ENCODE data around the gene SLC36A2.

Gene SLC36A2

DNA sequence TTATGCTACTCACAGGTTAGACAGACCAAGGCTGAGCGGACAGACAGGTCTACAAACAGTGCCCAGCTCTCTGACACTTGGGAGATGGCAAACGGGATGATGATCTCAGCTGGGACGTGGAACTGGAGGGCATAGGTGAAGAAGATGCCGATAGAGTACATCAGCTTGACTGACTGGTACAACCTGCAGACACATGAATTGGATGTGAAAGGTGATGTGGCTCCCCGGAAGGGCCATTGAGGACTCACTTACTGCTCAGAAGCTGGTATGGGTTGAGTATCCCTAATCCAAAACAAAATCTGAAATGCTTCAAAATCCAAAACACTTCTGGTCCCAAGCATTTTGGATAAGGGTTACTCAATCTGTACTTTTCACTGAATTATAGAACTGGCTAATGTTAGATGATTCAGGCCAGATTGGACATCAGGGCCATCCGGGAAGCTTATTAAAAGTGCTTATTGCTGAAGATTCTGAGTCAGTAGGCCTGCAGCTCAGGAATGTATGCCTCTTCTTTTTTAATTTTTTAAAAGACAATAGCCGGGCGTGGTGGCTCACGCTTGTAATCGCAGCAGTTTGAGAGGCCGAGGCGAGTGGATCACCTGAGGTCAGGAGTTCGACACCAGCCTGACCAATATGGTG lies 66.2 kb downstream of the SLC36A2 start:
- DNase-seq, result no peak

DNA sequence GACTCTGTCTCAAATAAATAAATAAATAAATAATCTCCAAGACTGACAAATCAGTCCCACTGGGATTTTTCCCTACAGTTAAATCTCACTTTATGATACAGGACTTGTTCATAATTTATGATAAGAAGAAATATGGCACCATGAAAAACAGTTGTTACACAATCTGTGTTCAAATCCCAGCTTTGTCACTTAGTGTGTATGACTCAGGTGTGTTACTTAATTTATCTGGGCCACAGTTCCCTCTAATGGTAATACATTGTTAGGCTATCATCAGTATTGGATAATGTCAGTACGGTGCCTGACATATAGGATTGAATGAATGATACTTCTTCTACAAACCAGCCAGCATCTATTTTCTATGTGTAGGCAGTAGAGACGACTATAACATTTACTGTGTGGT lies 66.9 kb downstream of the SLC36A2 start:
- no peak for DNase-seq

DNA sequence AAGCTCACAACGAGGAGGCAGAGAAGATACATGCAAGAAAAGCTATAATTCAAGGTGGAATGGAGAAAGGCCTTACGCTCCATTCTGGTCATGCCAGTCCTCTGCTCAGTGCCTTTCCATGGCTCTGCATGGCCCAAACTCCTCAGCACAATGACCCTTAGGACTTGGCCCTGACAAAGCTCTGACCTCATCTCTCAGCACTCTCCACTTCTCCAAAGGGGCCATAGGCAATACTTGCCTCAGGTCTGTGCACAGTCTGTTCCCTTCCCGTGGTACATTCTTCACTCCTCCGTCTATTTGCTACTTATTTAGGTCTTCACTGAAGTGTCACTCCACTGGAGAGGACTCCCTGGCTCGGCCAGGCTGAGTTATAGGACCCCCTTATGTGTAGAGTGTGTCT lies 68.5 kb downstream of the SLC36A2 start:
- DNase-seq, result no peak

DNA sequence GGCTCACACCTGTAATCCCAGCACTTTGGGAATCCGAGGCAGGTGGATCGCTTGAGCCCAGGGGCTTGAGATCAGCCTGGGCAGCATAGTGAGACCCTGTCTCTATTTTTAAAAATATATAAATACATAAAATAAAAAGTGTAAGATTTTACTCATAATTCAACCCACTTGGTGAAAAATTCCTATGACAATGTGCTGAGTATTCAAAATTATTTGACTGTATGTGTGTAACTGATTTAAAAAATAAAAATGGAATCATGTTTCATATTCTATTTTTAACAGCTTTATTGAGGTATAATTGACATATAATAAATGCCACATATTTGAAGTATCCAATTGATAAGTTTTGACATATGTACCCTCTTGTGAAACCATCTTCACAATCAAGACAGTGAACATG lies 71.6 kb downstream of the SLC36A2 start:
- DNase-seq, result no peak

DNA sequence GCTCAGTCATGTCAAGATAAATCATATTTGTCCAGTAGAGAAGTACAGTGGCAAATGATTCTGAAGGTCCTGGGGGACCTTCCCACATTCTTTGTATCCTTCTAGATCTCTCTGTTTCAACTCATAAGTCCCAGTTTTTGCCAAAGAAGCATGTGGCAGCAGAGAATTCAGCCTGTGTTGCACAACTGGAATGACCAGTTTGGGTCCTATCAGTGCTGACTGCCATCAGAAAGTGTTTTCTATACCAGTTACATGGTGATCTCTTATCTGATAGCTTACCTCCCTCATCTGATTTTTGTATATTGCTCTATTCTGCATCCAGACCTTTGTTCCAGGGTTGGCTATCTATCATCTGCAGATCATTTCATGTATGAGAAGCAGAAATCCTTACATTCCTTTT lies 72.7 kb downstream of the SLC36A2 start:
- DNase-seq, result no peak

DNA sequence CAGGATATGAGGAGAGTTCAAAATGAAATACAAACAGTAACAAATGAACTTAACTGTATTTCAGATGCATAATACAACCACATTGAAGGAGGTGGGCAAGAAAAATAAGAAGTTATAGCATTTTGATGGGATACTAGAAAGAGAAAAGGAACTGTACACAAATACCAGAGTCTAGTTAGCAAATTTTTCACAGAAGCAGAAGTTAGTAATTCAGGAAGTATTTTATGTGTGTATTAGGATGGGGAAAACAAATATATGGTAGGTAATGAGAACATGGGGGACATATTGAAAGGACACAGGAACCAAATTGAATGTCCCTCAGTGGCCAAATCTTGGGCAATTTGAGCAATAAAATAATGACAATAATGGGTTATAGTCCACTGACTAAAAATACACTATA lies 76.0 kb downstream of the SLC36A2 start:
- no peak for DNase-seq

DNA sequence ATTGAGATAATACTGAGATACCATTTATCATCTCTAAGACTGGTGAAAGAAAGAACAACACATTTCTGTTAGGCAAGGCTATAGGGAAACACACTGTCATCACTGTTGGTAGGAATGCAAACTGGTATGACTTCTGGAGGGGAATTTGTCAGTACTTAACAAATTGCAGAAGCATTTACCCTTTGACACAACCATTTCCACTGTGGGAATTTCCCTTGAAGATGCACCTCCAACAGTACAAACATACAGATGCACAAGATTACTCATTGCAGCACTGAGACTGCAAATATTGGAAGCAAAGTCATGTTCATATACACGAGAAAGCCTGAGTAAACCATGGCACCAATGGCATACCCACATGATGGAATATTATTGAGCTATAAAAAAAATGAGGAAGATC lies 76.8 kb downstream of the SLC36A2 start:
- no peak for DNase-seq

DNA sequence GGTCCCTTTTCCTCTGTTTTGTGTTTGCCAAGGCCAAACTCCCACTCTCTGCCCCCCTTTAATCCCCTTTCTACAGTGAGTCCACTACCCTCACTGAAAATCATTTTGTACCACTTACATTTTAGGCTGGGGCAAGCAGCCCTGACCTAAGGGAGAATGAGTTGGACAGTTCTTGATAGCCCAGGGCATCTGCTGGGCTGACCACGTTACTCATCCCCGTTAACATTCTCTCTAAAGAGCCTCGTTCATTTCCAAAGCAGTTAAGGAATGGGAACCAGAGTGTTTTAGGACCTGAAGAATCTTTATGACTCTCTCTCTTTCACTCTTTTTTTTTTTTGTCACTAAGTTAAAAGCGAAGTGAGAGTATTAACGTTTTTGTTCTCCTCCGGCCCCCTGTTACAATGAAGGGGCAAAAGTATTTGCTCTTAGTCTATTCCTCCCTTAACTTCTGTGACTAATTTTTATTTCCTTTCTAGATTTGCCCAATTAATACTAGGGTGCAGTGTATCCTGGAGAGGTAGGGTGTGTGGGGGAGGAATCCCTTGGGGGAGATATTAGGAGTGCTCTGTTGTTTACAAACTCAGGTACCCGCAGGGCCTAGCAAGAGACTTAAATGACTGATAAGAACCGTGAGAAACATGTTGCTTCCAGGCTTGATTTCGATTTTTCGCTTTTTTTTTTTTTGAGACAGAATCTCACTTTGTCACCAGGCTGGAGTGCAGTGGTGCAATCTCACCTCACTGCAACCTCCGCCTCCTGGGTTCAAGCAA lies 79.7 kb downstream of the SLC36A2 start:
- DNase-seq, result no peak

Data from CD4-positive, alpha-beta T cell treated with Interleukin-1 beta for 1 hour (primary cell).